Neural crest cell (in vitro differentiated cells): ENCODE measurements around the gene EHD4. TPM values are rescaled to one million over a fixed set of nuclear protein-coding genes. Genes with fewer than 3 reads are reported as not detected.

Experiments
- DNase-seq: peaks from one replicate; pipeline ENCODE4 v3.0.0; 2021; ENCODE audit warnings: low read depth, mixed read lengths, low spot score
- H3K27ac Mint-ChIP-seq: one replicate; pipeline ENCODE4 v1.8.0; 2021; ENCODE audit warnings: mild to moderate bottlenecking, mixed read lengths; ENCODE audit not compliant: unreplicated experiment
- H3K27me3 Mint-ChIP-seq: 2 replicates; pipeline ENCODE4 v1.8.0; 2021; ENCODE audit warnings: low read depth, mild to moderate bottlenecking, mixed read lengths
- H3K36me3 Mint-ChIP-seq: 2 replicates; pipeline ENCODE4 v1.8.0; 2021; ENCODE audit warnings: low read depth, mild to moderate bottlenecking, mixed read lengths
- H3K4me1 Mint-ChIP-seq: 2 replicates; pipeline ENCODE4 v1.8.0; 2021; ENCODE audit warnings: mixed read lengths
- H3K4me3 Mint-ChIP-seq: one replicate; pipeline ENCODE4 v1.8.0; 2021; ENCODE audit warnings: mild to moderate bottlenecking, mixed read lengths
- H3K9me3 Mint-ChIP-seq: 2 replicates; pipeline ENCODE4 v1.8.0; 2021; ENCODE audit warnings: mixed read lengths
- CTCF ChIP-seq: fragments of 200-600 bp; sonication (generic); conservative IDR thresholded peaks from 2 replicates; pipeline ENCODE4 v1.5.0; 2021; ENCODE audit warnings: antibody characterized with exemption, mild to moderate bottlenecking
- total RNA-seq: library from RNA; stranded (reverse); gene quantifications from 2 replicates; pipeline ENCODE4 v1.2.1, GENCODE V29; 2021

EHD4 gene
- total RNA-seq, 1 donor from 2014 or later = 8.3 TPM

GRCh38 chr15:41851755-41852370, 120.5 kb downstream of the EHD4 start:
- TF ChIP-seq CTCF = no peak
- Mint-ChIP-seq H3K27me3 (no peaks in the 10 kb centered on the region), H3K4me1 (peaks cover 7% of the 10 kb centered on the region), H3K36me3 (peaks cover 4% of the 10 kb centered on the region), H3K9me3 (no peaks in the 10 kb centered on the region), H3K27ac (no peak overlapping the region), H3K4me3 (no peak overlapping the region)
- DNase-seq = no peak

GRCh38 chr15:41851167-41851523, 121.2 kb downstream of the EHD4 start:
- Mint-ChIP-seq H3K27me3 (no peaks in the 10 kb centered on the region), H3K4me1 (peaks cover 7% of the 10 kb centered on the region), H3K9me3 (no peaks in the 10 kb centered on the region), H3K36me3 (peaks cover 4% of the 10 kb centered on the region), H3K27ac (no peak overlapping the region), H3K4me3 (no peak overlapping the region)
- TF ChIP-seq CTCF = no peak
- no peak for DNase-seq

- H3K9me3 Mint-ChIP-seq = no peaks in the 10 kb centered on the region
- H3K27ac Mint-ChIP-seq = no peak overlapping the region
- peaks cover 6% of the 10 kb centered on the region for H3K4me1 Mint-ChIP-seq
- peaks cover 4% of the 10 kb centered on the region for H3K36me3 Mint-ChIP-seq
- no peak for TF ChIP-seq CTCF
- H3K4me3 Mint-ChIP-seq = no peak overlapping the region
- no peak for DNase-seq
- no peaks in the 10 kb centered on the region for H3K27me3 Mint-ChIP-seq
Measured at GRCh38 chr15:41850482-41851166, 121.7 kb downstream of the EHD4 start.

- H3K4me3 Mint-ChIP-seq = no peak overlapping the region
- H3K27ac Mint-ChIP-seq = no peak overlapping the region
- H3K27me3 Mint-ChIP-seq = no peaks in the 10 kb centered on the region
- no peaks in the 10 kb centered on the region for H3K9me3 Mint-ChIP-seq
- no peak for TF ChIP-seq CTCF
- H3K36me3 Mint-ChIP-seq = peaks cover 4% of the 10 kb centered on the region
- H3K4me1 Mint-ChIP-seq = no peaks in the 10 kb centered on the region
- DNase-seq = no peak
Measured at GRCh38 chr15:41849861-41850260, 122.5 kb downstream of the EHD4 start.

DNA sequence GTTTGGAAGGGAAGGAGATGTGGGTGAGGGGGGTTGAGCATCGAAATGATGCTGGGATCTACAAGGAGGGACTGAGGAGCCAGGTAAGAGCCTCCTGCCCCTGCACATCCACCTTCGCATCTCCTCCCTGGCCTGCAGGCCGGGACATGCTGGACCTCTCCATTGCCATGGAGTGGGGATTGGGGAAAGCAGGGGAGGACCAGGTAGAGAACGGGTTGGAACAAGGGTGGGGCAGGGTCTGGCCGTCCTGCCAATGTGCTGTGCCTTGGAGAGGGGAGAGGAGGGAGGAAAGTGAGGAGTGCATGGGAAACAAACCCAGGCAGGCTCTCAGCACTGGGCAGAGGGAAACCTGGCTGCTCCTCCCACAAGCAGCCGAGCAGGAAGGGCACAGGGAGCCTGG, 123.2 kb downstream of the EHD4 start:
- no peaks in the 10 kb centered on the region for H3K4me1 Mint-ChIP-seq
- no peaks in the 10 kb centered on the region for H3K27me3 Mint-ChIP-seq
- no peak for TF ChIP-seq CTCF
- no peak overlapping the region for H3K27ac Mint-ChIP-seq
- H3K4me3 Mint-ChIP-seq = no peak overlapping the region
- DNase-seq = no peak
- H3K9me3 Mint-ChIP-seq = no peaks in the 10 kb centered on the region
- H3K36me3 Mint-ChIP-seq = peaks cover 4% of the 10 kb centered on the region
